B cell (primary cell): ENCODE results near the gene PRAF2. TPM values are rescaled to one million over a fixed set of nuclear protein-coding genes. Genes with fewer than 3 reads are reported as not detected.

ENCODE experiments used
- ATAC-seq: fragments of 200-7000 bp; cut with Tn5 transposase; one replicate; pipeline ENCODE4 v1.10.0; 2021; ENCODE audit warnings: low read depth, mild to moderate bottlenecking, moderate number of reproducible peaks, moderate library complexity
- CTCF ChIA-PET: fragments of 350-600 bp; sonication (Branson Sonifier 250); formaldehyde crosslinking; loops from one replicate; lab custom pipeline; 2021; ENCODE audit warnings: antibody characterized with exemption, inconsistent platforms; lab: Charles Lee
- POLR2A ChIA-PET: fragments of 350-600 bp; sonication (Branson Sonifier 250); formaldehyde crosslinking; loops from one replicate; lab custom pipeline; 2021; ENCODE audit warnings: antibody characterized with exemption; lab: Charles Lee
- DNase-seq: peaks from one replicate; pipeline ENCODE4 v3.0.0; 2013
- H2AFZ ChIP-seq: 2 replicates; pipeline ENCODE4 v1.6.1; 2012; ENCODE audit warnings: mild to moderate bottlenecking, low read depth, low read length; ENCODE audit not compliant: insufficient read depth, poor library complexity, severe bottlenecking
- H3K27ac ChIP-seq, 2 donors: 1 replicate in 1 of 2; 2 replicates in 1 of 2; pipeline ENCODE4 v1.5.1; 2012 to 2013; ENCODE audit warnings: low read length in 2 of 2, mild to moderate bottlenecking in 2 of 2, moderate library complexity in 1 of 2
- H3K27me3 ChIP-seq, 4 experiments: fragments of 200-600 bp in 1 of 4; sonication (generic) in 1 of 4; replicated peaks in 1 of 4; 1 replicate in 2 of 4; 2 replicates in 2 of 4; pipeline versions ENCODE4 v1.6.1 to v1.7.0; 2013 to 2016; ENCODE audit warnings: low read length in 3 of 4, mild to moderate bottlenecking in 2 of 4, mixed read lengths in 1 of 4, moderate library complexity in 1 of 4; ENCODE audit not compliant: insufficient read depth in 4 of 4, control insufficient read depth in 3 of 4; ENCODE audit errors: control extremely low read depth in 1 of 4
- H3K36me3 ChIP-seq, 2 experiments: replicated peaks in 1 of 2; 1 replicate in 1 of 2; 2 replicates in 1 of 2; pipeline versions ENCODE4 v1.6.1 to v1.7.1; 2013; ENCODE audit warnings: low read length in 1 of 2; ENCODE audit not compliant: insufficient read depth in 2 of 2, control insufficient read depth in 1 of 2; ENCODE audit errors: control extremely low read depth in 1 of 2, extremely low read depth in 1 of 2
- H3K4me1 ChIP-seq, 2 donors: fragments of 200-600 bp in 1 of 2; sonication (generic) in 1 of 2; 1 replicate in 1 of 2; 2 replicates in 1 of 2; pipeline versions ENCODE4 v1.5.1 to v1.6.1; 2013 to 2017; ENCODE audit warnings: low read length in 2 of 2; ENCODE audit not compliant: control insufficient read depth in 2 of 2, insufficient read depth in 2 of 2
- H3K4me2 ChIP-seq: replicated peaks from 2 replicates; pipeline ENCODE3; 2012; ENCODE audit warnings: mild to moderate bottlenecking, low read depth, low read length; ENCODE audit not compliant: poor library complexity, severe bottlenecking
- H3K4me3 ChIP-seq, 5 experiments: fragments of 200-600 bp in 1 of 5; sonication (generic) in 1 of 5; 1 replicate in 3 of 5; 2 replicates in 2 of 5; pipeline versions ENCODE4 v1.5.1 to v1.7.0; 2011 to 2016; ENCODE audit warnings: low read length in 4 of 5, mild to moderate bottlenecking in 4 of 5, low read depth in 2 of 5, control low read depth in 1 of 5, moderate library complexity in 1 of 5; ENCODE audit not compliant: insufficient read depth in 1 of 5; ENCODE audit errors: control extremely low read depth in 1 of 5, extremely low read depth in 1 of 5
- H3K79me2 ChIP-seq: fragments of 200-600 bp; sonication (generic); one replicate; pipeline ENCODE4 v1.6.0; 2016; ENCODE audit warnings: low read length; ENCODE audit not compliant: control insufficient read depth, insufficient read depth
- H3K9ac ChIP-seq: fragments of 200-600 bp; sonication (generic); 2 replicates; pipeline ENCODE4 v1.6.1; 2017; ENCODE audit warnings: mild to moderate bottlenecking, low read length, moderate library complexity
- H3K9me3 ChIP-seq, 3 donors: one replicate each; pipeline versions ENCODE4 v1.6.1 to v1.7.1; 2013; ENCODE audit warnings: low read length in 2 of 3; ENCODE audit not compliant: control insufficient read depth in 2 of 3, insufficient read depth in 1 of 3; ENCODE audit errors: control extremely low read depth in 1 of 3
- H4K20me1 ChIP-seq: 2 replicates; pipeline ENCODE4 v1.6.0; 2012; ENCODE audit warnings: mild to moderate bottlenecking, low read length; ENCODE audit not compliant: insufficient read depth, control insufficient read depth, poor library complexity, severe bottlenecking
- H3K27ac Mint-ChIP-seq: one replicate; pipeline ENCODE4 v1.8.0; 2021; ENCODE audit warnings: mixed read lengths
- H3K27me3 Mint-ChIP-seq: one replicate; pipeline ENCODE4 v1.8.0; 2021; ENCODE audit warnings: mixed read lengths
- H3K4me1 Mint-ChIP-seq: one replicate; pipeline ENCODE4 v1.8.0; 2021; ENCODE audit warnings: mixed read lengths
- H3K4me3 Mint-ChIP-seq: one replicate; pipeline ENCODE4 v1.8.0; 2021; ENCODE audit warnings: mixed read lengths
- H3K9me3 Mint-ChIP-seq: one replicate; pipeline ENCODE4 v1.8.0; 2022; ENCODE audit warnings: mixed read lengths; ENCODE audit not compliant: insufficient read depth
- EZH2 ChIP-seq: IDR thresholded peaks from 2 replicates; pipeline ENCODE4 v1.6.1; 2012; ENCODE audit warnings: borderline replicate concordance, low read depth, mild to moderate bottlenecking, moderate library complexity, low read length; ENCODE audit not compliant: insufficient read depth, poor library complexity, severe bottlenecking
- WGBS: methylation state at CpG from one replicate; pipeline ENCODE4 v1.1.5; 2013; ENCODE audit warnings: missing lambda C conversion rate; ENCODE audit not compliant: insufficient coverage; 5-methylcytosine and 5-hydroxymethylcytosine counted together
- intact Hi-C: fragments of 100-400 bp; cut with micrococcal nuclease; formaldehyde crosslinking; loops from one replicate; pipeline ENCODE4 v1.10.0; 2022
- polyA plus RNA-seq: library from polyadenylated mRNA; depleted of rRNA; stranded (reverse); fragments of >200 nt; gene quantifications from 2 replicates; pipeline ENCODE4 v1.2.3, GENCODE V29; 2012
- total RNA-seq, 2 donors: library from RNA; stranded (reverse); fragments of 120-200 nt in 1 of 2; gene quantifications; 1 replicate in 1 of 2; 2 replicates in 1 of 2; pipeline versions ENCODE4 v1.2.3 to v1.2.4, GENCODE V29; 2013 to 2022
- TF ChIP-seq, protein P1 (sequence below): fragments of 200-600 bp; IDR thresholded peaks from one replicate; pipeline ENCODE4 v1.8.0; 2022; ENCODE audit warnings: antibody characterized with exemption, mild to moderate bottlenecking

The PRAF2 gene
- total and polyA plus RNA-seq, 2 donors (not counting 1 experiment from before 2014, with no cell fraction given): 19.0 to 19.4 TPM

DNA sequence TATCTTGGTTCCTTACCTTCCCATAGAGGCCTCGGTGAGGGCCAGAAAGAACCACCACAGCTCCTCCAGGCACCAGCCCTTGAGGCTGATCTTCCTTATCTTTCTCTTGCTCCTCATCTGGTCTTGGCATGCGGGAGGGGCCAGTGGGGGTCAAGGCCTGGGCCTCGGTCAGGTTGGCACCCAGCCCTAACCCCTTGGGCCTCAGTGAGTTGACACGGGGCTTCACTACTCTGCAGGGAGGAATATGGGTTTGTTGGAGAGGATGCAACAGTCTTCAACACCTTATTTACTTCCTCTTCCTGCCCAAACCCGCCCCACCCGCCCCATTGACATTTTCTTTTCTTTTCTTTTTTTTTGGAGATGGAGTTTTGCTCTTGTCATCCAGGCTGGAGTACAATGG lies 43.8 kb upstream of the PRAF2 start:
- H3K27me3 Mint-ChIP-seq: no peaks in the 10 kb centered on the region
- ChIA-PET POLR2A (no interaction called here), CTCF (no interaction called here)
- no peak overlapping the region for H2AFZ ChIP-seq
- H4K20me1 ChIP-seq: no peaks in the 10 kb centered on the region
- H3K4me3 Mint-ChIP-seq: no peak overlapping the region
- DNase-seq: no peak
- intact Hi-C loops: no loop called here
- no peak for ATAC-seq
- H3K4me1 Mint-ChIP-seq: peaks cover 19% of the 10 kb centered on the region
- no CpG with 5 or more reads among the region's 6 CpGs for WGBS
- no peaks in the 10 kb centered on the region for H3K9me3 Mint-ChIP-seq
- peaks cover 0 to 9% of the 10 kb centered on the region in 2 donors for H3K4me1 ChIP-seq
- H3K27ac ChIP-seq: no peak overlapping the region
- H3K4me2 ChIP-seq: no peak overlapping the region
- no peaks in the 10 kb centered on the region for H3K9me3 ChIP-seq
- no peaks in the 10 kb centered on the region for H3K27me3 ChIP-seq
- TF ChIP-seq EZH2: no peak
- TF ChIP-seq, protein P1, sequence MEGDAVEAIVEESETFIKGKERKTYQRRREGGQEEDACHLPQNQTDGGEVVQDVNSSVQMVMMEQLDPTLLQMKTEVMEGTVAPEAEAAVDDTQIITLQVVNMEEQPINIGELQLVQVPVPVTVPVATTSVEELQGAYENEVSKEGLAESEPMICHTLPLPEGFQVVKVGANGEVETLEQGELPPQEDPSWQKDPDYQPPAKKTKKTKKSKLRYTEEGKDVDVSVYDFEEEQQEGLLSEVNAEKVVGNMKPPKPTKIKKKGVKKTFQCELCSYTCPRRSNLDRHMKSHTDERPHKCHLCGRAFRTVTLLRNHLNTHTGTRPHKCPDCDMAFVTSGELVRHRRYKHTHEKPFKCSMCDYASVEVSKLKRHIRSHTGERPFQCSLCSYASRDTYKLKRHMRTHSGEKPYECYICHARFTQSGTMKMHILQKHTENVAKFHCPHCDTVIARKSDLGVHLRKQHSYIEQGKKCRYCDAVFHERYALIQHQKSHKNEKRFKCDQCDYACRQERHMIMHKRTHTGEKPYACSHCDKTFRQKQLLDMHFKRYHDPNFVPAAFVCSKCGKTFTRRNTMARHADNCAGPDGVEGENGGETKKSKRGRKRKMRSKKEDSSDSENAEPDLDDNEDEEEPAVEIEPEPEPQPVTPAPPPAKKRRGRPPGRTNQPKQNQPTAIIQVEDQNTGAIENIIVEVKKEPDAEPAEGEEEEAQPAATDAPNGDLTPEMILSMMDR: no peak
- peaks cover 0 to 40% of the 10 kb centered on the region in 2 experiments for H3K36me3 ChIP-seq
- no peak overlapping the region for H3K4me3 ChIP-seq
- no peak overlapping the region for H3K9ac ChIP-seq
- H3K27ac Mint-ChIP-seq: no peak overlapping the region
- H3K79me2 ChIP-seq: peaks cover 5% of the 10 kb centered on the region

- CTCF ChIA-PET: no interaction called here
- intact Hi-C loops: no loop called here
Observed at GRCh38 chrX:49116716-49117115, 42.9 kb upstream of the PRAF2 start.

More at GRCh38 chrX:49116716-49117115, 42.9 kb upstream of the PRAF2 start:
- H2AFZ ChIP-seq: no peak overlapping the region
- peaks cover 0 to 6% of the 10 kb centered on the region in 2 donors for H3K4me1 ChIP-seq
- DNase-seq (no peak), ATAC-seq (no peak)
- no peak overlapping the region for H3K27ac ChIP-seq
- H3K4me3 Mint-ChIP-seq: no peak overlapping the region
- no peaks in the 10 kb centered on the region for H3K9me3 ChIP-seq
- H3K4me2 ChIP-seq: no peak overlapping the region
- H3K9ac ChIP-seq: no peak overlapping the region
- H3K27ac Mint-ChIP-seq: no peak overlapping the region
- H3K27me3 Mint-ChIP-seq: no peaks in the 10 kb centered on the region
- no peaks in the 10 kb centered on the region for H3K27me3 ChIP-seq
- H3K4me3 ChIP-seq: no peak overlapping the region
- POLR2A ChIA-PET: no interaction called here
- H3K36me3 ChIP-seq: peaks cover 0 to 41% of the 10 kb centered on the region in 2 experiments
- H3K9me3 Mint-ChIP-seq: no peaks in the 10 kb centered on the region
- H3K4me1 Mint-ChIP-seq: peaks cover 15% of the 10 kb centered on the region
- no peaks in the 10 kb centered on the region for H4K20me1 ChIP-seq
- TF ChIP-seq, protein P1: no peak
- no peak for TF ChIP-seq EZH2
- WGBS: no CpG with 5 or more reads among the region's 5 CpGs
- H3K79me2 ChIP-seq: peaks cover under 1% of the 10 kb centered on the region
